Ramos (cell line): ENCODE data around the gene RAD51B.

Experiments
- in situ Hi-C: fragments of 300-500 bp; cut with MboI; formaldehyde crosslinking; loops from one replicate; pipeline ENCODE4 v1.14.3; 2022; ENCODE audit warnings: low sequenced_read_pairs; ENCODE audit not compliant: unreplicated experiment

RAD51B gene

GRCh38 chr14:68375376-68375775 is 555.8 kb downstream of the RAD51B start:
- in situ Hi-C loops, result no loop called here

- in situ Hi-C loops, result no loop called here
Observed at GRCh38 chr14:68376067-68376779, 556.6 kb downstream of the RAD51B start.

GRCh38 chr14:68377006-68377405 is 557.4 kb downstream of the RAD51B start:
- in situ Hi-C loops, result no loop called here

DNA sequence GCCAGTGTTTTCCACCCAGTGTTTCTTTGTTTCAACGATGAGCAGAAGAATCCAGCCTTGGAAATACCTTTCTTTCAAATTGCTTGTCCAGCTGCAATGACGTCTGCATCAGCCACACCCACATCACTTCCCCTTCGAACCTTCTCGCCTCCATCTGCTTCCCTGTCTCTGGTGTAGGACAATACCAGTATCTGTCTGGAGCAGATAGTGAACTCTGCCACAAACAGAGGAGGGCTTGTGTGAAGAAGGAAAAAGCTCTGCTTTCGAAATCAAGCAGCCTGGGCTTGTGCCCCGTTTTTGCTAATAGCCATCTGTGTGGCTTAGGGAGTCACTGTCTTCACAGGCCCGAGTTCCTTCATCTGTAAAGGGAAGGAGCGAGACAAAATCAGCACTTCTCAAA is 557.9 kb downstream of the RAD51B start:
- in situ Hi-C loops, result no loop called here

GRCh38 chr14:68379510-68380328 is 560.1 kb downstream of the RAD51B start:
- in situ Hi-C loops, result no loop called here

DNA sequence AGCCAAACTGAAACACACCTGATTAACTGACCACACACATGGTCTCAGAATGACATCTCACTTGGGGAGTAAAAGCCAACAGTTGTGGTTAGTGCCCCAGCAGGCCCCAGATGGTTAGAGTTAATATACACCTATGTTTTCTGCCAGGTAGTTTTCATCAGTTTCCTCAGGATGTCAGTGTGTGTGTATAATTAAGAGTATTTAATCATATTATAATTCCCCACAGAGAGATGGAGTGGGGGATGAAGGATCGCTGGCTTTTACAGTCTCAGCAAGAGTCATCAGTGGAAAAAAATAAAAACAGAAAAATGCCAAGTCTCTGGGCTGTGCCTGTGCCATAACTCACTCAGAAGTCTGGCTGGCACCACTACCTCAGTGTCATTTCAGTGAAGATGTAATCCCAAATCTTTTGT is 560.8 kb downstream of the RAD51B start:
- in situ Hi-C loops, result no loop called here

DNA sequence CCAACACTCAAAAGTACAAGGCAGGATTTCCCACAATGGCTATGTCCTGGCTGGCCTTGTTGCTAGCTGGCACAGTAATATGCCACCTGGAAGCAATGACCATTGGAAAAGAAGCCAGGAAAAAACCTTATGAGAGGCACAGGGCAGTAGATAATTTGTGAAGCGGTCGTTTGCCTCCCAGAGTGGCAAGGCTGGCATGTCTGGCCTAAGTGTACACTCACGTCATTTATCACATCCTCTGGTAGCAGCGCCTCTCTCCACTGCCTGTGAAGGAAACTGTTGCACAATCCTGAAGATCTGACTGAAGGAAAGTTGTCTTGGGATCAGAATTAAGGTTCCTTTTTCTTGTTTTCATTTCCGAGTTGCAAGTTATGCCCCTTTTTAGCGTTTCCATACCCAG is 564.8 kb downstream of the RAD51B start:
- in situ Hi-C loops, result no loop called here

- in situ Hi-C loops, result no loop called here
Observed at GRCh38 chr14:68384881-68385280, 565.3 kb downstream of the RAD51B start.

GRCh38 chr14:68386446-68386845 is 566.9 kb downstream of the RAD51B start:
- in situ Hi-C loops, result no loop called here

- in situ Hi-C loops, result no loop called here
Observed at GRCh38 chr14:68386950-68387779, 567.6 kb downstream of the RAD51B start.

- in situ Hi-C loops, result no loop called here
Observed at GRCh38 chr14:68389943-68390342, 570.4 kb downstream of the RAD51B start.

DNA sequence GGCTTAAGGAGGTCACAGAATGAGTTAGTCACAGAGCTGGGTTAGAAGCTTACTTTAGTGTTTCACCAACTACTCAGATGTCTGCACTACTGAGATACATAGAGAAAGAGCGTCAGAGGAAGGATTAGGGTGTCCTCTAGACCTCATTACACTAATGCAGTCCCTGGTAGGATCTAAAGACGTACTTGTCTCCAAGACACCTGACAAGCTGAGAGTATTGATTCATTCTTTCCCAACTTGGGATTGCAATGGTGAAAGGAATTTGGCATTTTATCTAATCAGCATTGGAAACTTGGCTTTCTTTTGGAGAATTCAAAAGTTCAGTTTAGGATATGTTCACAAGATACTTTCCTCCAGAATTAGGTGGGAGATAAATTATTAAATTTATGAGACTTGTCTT is 571.2 kb downstream of the RAD51B start:
- in situ Hi-C loops, result no loop called here

- in situ Hi-C loops, result no loop called here
Observed at GRCh38 chr14:68391311-68392014, 571.9 kb downstream of the RAD51B start.

DNA sequence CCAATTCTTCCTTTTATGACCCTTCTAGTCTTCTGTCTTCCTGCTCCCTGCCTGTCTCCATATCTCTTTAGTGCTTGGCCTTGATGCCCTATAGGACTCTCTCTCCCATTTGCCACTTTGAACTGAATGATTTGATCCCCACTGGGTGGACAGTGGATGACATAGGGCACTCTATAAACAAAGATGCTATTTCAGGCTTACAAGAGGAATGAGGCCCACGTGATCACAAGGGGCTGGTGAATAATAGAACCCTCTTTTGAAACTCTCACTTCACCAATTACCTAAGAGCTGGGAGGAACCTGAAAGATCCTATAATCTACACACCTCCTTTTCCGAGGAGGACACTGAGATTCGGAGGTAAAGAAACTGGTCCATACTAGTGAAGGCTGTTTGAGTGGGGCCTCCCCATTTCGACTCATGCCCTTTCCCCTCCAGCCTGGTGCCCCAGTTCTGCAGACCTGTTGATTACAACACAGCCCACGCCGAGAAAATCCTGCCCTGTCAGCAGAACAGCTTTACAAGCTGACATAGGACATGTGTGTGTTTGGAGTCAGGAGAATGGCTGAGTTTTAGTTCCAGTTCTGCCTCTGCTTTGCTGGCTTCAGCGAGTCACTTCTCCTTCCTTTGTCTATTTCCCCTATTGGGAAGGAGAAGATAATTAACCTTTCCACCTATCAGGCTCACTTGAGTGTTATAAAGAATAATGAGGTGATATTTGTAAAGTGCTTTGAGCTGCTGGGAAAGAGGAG is 573.0 kb downstream of the RAD51B start:
- in situ Hi-C loops, result no loop called here

DNA sequence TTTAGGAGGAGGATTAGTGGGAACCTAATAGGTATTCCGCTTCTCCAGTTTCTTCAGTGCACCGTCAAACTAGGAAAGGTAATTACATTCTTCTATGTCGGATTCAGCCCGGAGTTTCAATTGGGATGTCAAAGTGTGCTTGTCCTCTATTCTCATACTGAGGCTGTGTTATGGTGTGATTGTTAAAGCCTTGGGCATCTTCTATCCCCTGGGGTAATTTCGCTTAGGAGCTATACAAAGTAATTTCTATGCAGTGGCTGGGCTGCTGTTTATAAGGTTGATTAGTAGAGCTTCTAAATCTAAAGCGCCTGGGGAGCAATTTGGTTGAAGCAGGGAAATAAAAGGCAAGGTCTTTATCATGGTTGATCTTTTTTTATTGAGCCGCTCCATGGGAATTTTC is 573.7 kb downstream of the RAD51B start:
- in situ Hi-C loops, result no loop called here

GRCh38 chr14:68394118-68394763 is 574.7 kb downstream of the RAD51B start:
- in situ Hi-C loops, result no loop called here

DNA sequence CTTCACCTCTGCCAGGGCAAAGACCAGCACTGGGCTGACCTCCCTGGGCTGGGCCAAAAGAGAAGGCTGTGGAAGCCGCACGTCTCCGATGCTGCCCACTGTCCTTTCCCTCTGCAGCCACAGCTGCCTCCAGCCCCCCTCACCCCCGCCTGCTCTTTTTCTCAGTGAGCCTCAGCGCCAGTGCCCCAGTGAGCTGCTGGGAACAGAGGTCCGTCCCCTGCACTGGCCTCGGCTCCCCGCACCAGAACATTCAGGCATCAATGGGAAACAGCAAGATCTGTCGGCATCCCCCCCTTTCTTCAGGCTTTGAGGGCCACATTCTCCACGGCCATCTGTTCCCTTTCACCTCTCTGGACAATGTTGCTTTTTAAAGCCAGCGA is 575.2 kb downstream of the RAD51B start:
- in situ Hi-C loops, result no loop called here

DNA sequence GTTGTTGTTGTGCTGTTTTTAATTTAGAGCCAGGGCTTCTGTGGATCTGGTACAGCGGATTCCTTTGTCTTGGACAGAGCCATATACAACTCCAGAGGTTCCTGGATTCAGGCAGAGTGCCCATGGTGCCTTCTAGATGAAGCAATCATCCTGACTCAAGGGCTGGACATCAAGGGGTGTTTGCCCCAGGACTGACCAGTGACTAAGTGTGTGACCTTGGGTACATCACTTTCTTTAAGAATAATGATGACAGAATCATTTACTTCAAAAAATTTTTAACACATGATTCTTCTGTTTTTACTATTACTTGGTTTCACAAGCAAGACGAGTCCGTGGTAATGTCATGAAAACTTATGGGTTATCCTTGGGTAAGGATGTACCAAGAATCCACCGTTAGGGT is 576.0 kb downstream of the RAD51B start:
- in situ Hi-C loops, result no loop called here

DNA sequence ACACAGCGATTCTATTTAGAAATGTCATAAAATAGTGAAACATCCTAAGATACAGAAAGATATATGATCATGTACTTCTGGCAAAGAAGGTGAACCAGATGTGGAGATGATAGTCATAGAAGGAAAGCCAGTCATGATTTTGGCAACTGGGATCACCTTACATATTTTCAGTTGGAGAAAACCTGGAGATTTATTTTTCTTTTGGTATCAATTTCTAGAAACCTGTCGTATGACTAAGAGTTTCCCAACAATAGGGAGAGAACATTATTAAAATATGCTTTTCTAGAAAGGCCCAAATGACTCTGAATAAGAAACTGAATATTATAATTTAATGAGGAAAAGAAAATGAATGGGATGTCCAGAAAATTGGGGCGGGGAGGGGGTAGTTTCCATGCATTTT is 576.9 kb downstream of the RAD51B start:
- in situ Hi-C loops, result no loop called here
